Tibial nerve (tissue), 4 donors: ENCODE measurements around the gene DESI2.

Source experiments
- EP300 ChIP-seq, 2 donors: sonication (generic); formaldehyde crosslinking; IDR thresholded peaks; one replicate each; pipeline ENCODE4 v1.6.1; 2017; ENCODE audit warnings: antibody characterized with exemption in 2 of 2, mild to moderate bottlenecking in 1 of 2
- POLR2A ChIP-seq, 2 donors: fragments of 450-650 bp; IDR thresholded peaks; one replicate each; pipeline ENCODE4 v1.6.1; 2017; ENCODE audit warnings: antibody characterized with exemption in 2 of 2, mild to moderate bottlenecking in 2 of 2, moderate library complexity in 2 of 2
- TF ChIP-seq, protein P1 (sequence below), 5 experiments: fragments of 200-600 bp in 3 of 5; fragments of 450-650 bp in 2 of 5; sonication (generic) in 3 of 5; IDR thresholded peaks; one replicate each; pipeline ENCODE4 v1.5.1; 2016 to 2019; ENCODE audit warnings: antibody characterized with exemption in 5 of 5, mild to moderate bottlenecking in 3 of 5, moderate library complexity in 2 of 5

DNA sequence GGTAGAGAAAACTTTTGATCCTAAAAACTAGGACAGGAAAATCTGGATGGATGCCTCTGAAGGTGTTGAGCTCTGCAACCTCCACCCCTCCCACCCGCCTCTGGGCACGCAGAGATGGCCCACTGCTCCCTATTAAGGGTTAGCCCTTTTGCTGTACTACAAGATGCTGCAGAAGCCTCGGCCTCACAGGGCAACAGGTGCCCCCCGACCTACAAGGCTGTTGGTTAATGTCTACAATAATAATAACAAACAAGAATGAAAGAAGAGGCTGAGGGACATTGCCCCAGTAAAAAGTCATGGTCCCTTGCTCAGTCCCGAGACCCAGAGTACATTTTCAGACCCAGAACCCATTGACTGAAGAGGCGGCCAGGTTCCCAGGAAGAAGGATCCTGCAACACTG lies 7.5 kb upstream of the DESI2 start:
- TF ChIP-seq, protein P1, sequence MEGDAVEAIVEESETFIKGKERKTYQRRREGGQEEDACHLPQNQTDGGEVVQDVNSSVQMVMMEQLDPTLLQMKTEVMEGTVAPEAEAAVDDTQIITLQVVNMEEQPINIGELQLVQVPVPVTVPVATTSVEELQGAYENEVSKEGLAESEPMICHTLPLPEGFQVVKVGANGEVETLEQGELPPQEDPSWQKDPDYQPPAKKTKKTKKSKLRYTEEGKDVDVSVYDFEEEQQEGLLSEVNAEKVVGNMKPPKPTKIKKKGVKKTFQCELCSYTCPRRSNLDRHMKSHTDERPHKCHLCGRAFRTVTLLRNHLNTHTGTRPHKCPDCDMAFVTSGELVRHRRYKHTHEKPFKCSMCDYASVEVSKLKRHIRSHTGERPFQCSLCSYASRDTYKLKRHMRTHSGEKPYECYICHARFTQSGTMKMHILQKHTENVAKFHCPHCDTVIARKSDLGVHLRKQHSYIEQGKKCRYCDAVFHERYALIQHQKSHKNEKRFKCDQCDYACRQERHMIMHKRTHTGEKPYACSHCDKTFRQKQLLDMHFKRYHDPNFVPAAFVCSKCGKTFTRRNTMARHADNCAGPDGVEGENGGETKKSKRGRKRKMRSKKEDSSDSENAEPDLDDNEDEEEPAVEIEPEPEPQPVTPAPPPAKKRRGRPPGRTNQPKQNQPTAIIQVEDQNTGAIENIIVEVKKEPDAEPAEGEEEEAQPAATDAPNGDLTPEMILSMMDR (IDR thresholded peaks at IDR 0.05) = no peak
- no peak for TF ChIP-seq POLR2A (IDR thresholded peaks at IDR 0.05)
- no peak for TF ChIP-seq EP300 (IDR thresholded peaks at IDR 0.05)
